ENCODE results near the gene PTPRT. TPM values are rescaled to one million over a fixed set of nuclear protein-coding genes. Genes with fewer than 3 reads are reported as not detected.

PTPRT gene
- total RNA-seq, 6 experiments from 2014 or later: not detected

- Mint-ChIP-seq H3K27ac (no peak overlapping the region), H3K4me3 (no peak overlapping the region), H3K9me3 (peaks cover 57% of the 10 kb centered on the region), H3K27me3 (ENCODE audit: insufficient read depth) (no peaks in the 10 kb centered on the region), H3K4me1 (ENCODE audit: low read depth) (no peaks in the 10 kb centered on the region), H3K36me3 (ENCODE audit: low read depth) (no peaks in the 10 kb centered on the region; the same call in 1 of the 2 replicates)
- no peak for DNase-seq
- TF ChIP-seq CTCF (IDR thresholded peaks at IDR 0.05): no peak
These were observed 353.4 kb downstream of the PTPRT start for GRCh38 chr20:42836339-42836738.

- Mint-ChIP-seq H3K36me3 (ENCODE audit: low read depth) (0 out of 2 replicates have a peak, but pooled peaks cover 10% of the 10 kb centered on the region), H3K27me3 (ENCODE audit: insufficient read depth) (no peaks in the 10 kb centered on the region; the same call in 1 of the 2 replicates), H3K4me1 (ENCODE audit: low read depth) (no peaks in the 10 kb centered on the region), H3K27ac (no peak overlapping the region), H3K9me3 (peaks cover 40% of the 10 kb centered on the region), H3K4me3 (no peak overlapping the region)
- TF ChIP-seq CTCF (IDR thresholded peaks at IDR 0.05): no peak
- no peak for DNase-seq
These were observed 381.8 kb downstream of the PTPRT start for GRCh38 chr20:42807876-42808275.

- no peak for TF ChIP-seq CTCF (IDR thresholded peaks at IDR 0.05)
- Mint-ChIP-seq H3K36me3 (ENCODE audit: low read depth) (peaks cover 5% of the 10 kb centered on the region; the same call in 1 of the 2 replicates), H3K4me1 (ENCODE audit: low read depth) (no peaks in the 10 kb centered on the region), H3K4me3 (no peak overlapping the region), H3K27me3 (ENCODE audit: insufficient read depth) (no peaks in the 10 kb centered on the region), H3K27ac (no peak overlapping the region), H3K9me3 (peaks cover 37% of the 10 kb centered on the region)
- DNase-seq: no peak
These were observed 394.5 kb downstream of the PTPRT start for GRCh38 chr20:42795111-42795695.

- no peaks in the 10 kb centered on the region for H3K4me1 Mint-ChIP-seq (ENCODE audit: low read depth)
- TF ChIP-seq CTCF (IDR thresholded peaks at IDR 0.05): no peak
- no peaks in the 10 kb centered on the region; the same call in 1 of the 2 replicates for H3K27me3 Mint-ChIP-seq (ENCODE audit: insufficient read depth)
- H3K4me3 Mint-ChIP-seq: no peak overlapping the region
- H3K36me3 Mint-ChIP-seq (ENCODE audit: low read depth): peaks cover 5% of the 10 kb centered on the region; the same call in 1 of the 2 replicates
- no peak for DNase-seq
- no peak overlapping the region for H3K27ac Mint-ChIP-seq
- peaks cover 40% of the 10 kb centered on the region for H3K9me3 Mint-ChIP-seq
These were observed 397.7 kb downstream of the PTPRT start for GRCh38 chr20:42792052-42792451.

GRCh38 chr20:42790111-42790510 lies 399.6 kb downstream of the PTPRT start:
- peaks cover 38% of the 10 kb centered on the region for H3K9me3 Mint-ChIP-seq
- no peak for DNase-seq
- H3K36me3 Mint-ChIP-seq (ENCODE audit: low read depth): peaks cover 5% of the 10 kb centered on the region; the same call in 1 of the 2 replicates
- no peaks in the 10 kb centered on the region; the same call in 1 of the 2 replicates for H3K27me3 Mint-ChIP-seq (ENCODE audit: insufficient read depth)
- H3K4me1 Mint-ChIP-seq (ENCODE audit: low read depth): no peaks in the 10 kb centered on the region
- H3K4me3 Mint-ChIP-seq: no peak overlapping the region
- no peak for TF ChIP-seq CTCF (IDR thresholded peaks at IDR 0.05)
- no peak overlapping the region for H3K27ac Mint-ChIP-seq
